ENCODE data around the gene BIN2.
"Not testable (repeated sequence)": the region's sequence is repeated elsewhere in the genome, so short reads cannot be mapped to it uniquely, and the experiment has no call there.

The BIN2 gene

DNA sequence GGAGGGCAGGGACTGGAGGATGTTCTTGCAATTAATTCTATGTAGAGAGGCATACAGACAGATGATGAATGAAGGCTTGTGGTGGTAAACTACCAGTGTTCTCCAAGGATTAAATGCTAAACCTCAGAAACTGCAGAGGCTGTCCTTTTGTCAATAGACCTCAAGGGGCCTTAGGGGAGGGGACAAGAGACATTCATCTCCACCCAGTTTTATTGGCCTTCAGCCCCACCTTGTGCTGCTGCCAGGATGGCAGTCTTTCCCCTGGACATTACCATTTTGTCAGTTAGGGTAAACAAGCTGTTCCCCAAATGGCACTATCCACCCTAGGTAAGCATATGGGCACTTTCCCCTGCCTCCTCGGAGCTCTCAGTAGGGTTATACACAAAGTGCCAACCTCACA is 48.9 kb downstream of the BIN2 start:
- H3K27me3 Mint-ChIP-seq: peaks cover 24% of the 10 kb centered on the region
- no peak overlapping the region for H3K27ac Mint-ChIP-seq
- intact Hi-C loops (cut with micrococcal nuclease): no loop called here
- no peaks in the 10 kb centered on the region for H3K9me3 Mint-ChIP-seq
- peaks cover 6% of the 10 kb centered on the region for H3K36me3 Mint-ChIP-seq (ENCODE audit: low read depth)
- H3K4me1 Mint-ChIP-seq (ENCODE audit: low read depth): peaks cover 11% of the 10 kb centered on the region
- H3K4me3 Mint-ChIP-seq: no peak overlapping the region

DNA sequence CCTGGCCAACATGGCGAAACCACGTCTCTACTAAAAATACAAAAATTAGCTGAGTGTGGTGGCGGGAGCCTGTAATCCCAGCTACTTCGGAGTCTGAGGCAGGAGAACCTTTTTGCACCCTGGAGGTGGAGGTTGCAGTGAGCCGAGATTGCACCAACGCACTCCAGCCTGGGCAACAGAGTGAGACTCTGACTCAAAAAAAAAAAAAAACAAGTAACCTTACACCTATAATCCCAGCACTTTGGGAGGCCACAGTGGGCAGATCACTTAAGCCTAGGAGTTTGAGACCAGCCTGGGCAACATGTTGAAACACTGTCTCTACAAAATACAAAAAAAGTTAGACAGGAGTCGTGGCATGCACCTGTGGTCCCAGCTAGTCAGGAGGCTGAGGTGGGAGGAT is 51.2 kb downstream of the BIN2 start:
- H3K27ac Mint-ChIP-seq; H3K9me3 Mint-ChIP-seq; H3K36me3 Mint-ChIP-seq (ENCODE audit: low read depth); intact Hi-C loops (cut with micrococcal nuclease); H3K4me3 Mint-ChIP-seq: not testable (repeated sequence)
- peaks cover 20% of the 10 kb centered on the region for H3K4me1 Mint-ChIP-seq (ENCODE audit: low read depth)
- peaks cover 39% of the 10 kb centered on the region for H3K27me3 Mint-ChIP-seq

GRCh38 chr12:51270951-51271518 is 52.9 kb downstream of the BIN2 start:
- Mint-ChIP-seq H3K9me3 (no peaks in the 10 kb centered on the region), H3K4me3 (peak overlapping the region; percentile 81), H3K4me1 (ENCODE audit: low read depth) (peaks cover 20% of the 10 kb centered on the region), H3K27ac (peak overlapping the region; percentile 74), H3K27me3 (peaks cover 45% of the 10 kb centered on the region), H3K36me3 (ENCODE audit: low read depth) (no peaks in the 10 kb centered on the region)
- intact Hi-C loops (cut with micrococcal nuclease): no loop called here

DNA sequence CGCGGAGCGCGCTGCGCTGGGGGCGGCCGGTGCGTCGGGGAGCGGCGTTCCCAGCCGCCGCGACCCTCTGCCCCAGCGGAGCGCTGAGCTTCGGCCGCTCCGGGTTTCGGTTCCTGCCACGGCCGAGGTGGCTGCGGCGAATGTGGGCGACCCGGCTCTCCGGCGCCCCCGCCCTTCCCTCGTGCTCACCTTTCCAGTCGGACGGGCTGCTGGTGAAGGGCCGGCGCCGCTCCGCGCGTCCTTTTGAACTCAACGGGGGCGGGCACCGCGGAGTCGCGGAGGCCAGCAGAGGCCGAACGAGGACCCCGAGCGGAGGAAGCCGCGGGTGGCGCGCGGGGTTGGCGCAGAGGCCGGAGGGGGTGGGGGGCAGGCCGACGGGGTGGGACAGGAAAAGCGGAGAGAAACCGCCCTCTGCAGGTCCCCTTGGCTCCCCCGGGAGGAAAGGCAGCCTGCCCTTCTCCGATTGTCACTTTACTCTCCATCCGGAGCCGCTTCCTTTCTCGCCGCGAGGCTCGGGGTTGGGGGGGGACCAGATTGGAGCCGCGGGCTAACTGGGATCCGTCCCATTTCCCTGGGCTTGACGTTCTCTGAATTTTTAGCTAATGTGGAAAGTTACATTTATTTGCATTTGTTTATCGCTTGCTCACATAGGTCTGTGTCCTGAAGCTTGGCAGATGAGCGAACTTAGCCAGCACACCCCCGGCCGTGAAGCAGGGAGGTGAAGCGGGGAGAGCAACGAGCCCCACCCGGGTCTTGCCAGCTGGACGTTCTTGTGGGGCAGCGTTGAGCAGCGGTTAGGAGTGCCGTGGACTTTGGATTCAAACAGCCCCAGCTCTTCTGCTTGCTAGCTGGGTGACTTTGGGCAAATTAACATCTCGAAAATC is 53.7 kb downstream of the BIN2 start, which contains the start of gene SMAGP:
Gene SMAGP (minus strand): TSS at position 349 of the 884 bp plus-strand sequence. CDS start 1,137 bp downstream, outside the sequence.
- peak within 1 kb of the TSS; percentile 81 for H3K4me3 Mint-ChIP-seq
- H3K36me3 Mint-ChIP-seq (ENCODE audit: low read depth): no peaks in the 10 kb centered on the region
- H3K27ac Mint-ChIP-seq: peak within 1 kb of the TSS; percentile 74
- intact Hi-C loops (cut with micrococcal nuclease): no loop called here
- peaks cover 20% of the 10 kb centered on the region for H3K4me1 Mint-ChIP-seq (ENCODE audit: low read depth)
- H3K9me3 Mint-ChIP-seq: no peaks in the 10 kb centered on the region
- H3K27me3 Mint-ChIP-seq: peaks cover 45% of the 10 kb centered on the region

- H3K4me3 Mint-ChIP-seq: peak overlapping the region; percentile 60
- peak overlapping the region; percentile 43 for H3K27ac Mint-ChIP-seq
- no peaks in the 10 kb centered on the region for H3K36me3 Mint-ChIP-seq (ENCODE audit: low read depth)
- no peaks in the 10 kb centered on the region for H3K9me3 Mint-ChIP-seq
- H3K4me1 Mint-ChIP-seq (ENCODE audit: low read depth): peaks cover 20% of the 10 kb centered on the region
- intact Hi-C loops (cut with micrococcal nuclease): loop anchor here (2.0 kb wide), 1 partner anchor 23 kb away; no protein-coding TSS in a partner anchor
- H3K27me3 Mint-ChIP-seq: peaks cover 45% of the 10 kb centered on the region
Measured at GRCh38 chr12:51269174-51270066, 54.6 kb downstream of the BIN2 start.

GRCh38 chr12:51265024-51265423 is 59.0 kb downstream of the BIN2 start:
- Mint-ChIP-seq H3K4me3 (no peak overlapping the region), H3K27me3 (peaks cover 23% of the 10 kb centered on the region), H3K4me1 (ENCODE audit: low read depth) (peaks cover 16% of the 10 kb centered on the region), H3K27ac (no peak overlapping the region), H3K36me3 (ENCODE audit: low read depth) (no peaks in the 10 kb centered on the region), H3K9me3 (no peaks in the 10 kb centered on the region)
- intact Hi-C loops (cut with micrococcal nuclease): no loop called here

- no peaks in the 10 kb centered on the region for H3K36me3 Mint-ChIP-seq (ENCODE audit: low read depth)
- H3K27me3 Mint-ChIP-seq: peaks cover 20% of the 10 kb centered on the region
- H3K27ac Mint-ChIP-seq: no peak overlapping the region
- no peak overlapping the region for H3K4me3 Mint-ChIP-seq
- intact Hi-C loops (cut with micrococcal nuclease): no loop called here
- no peaks in the 10 kb centered on the region for H3K9me3 Mint-ChIP-seq
- H3K4me1 Mint-ChIP-seq (ENCODE audit: low read depth): peaks cover 13% of the 10 kb centered on the region
Measured at GRCh38 chr12:51264297-51264696, 59.7 kb downstream of the BIN2 start.

DNA sequence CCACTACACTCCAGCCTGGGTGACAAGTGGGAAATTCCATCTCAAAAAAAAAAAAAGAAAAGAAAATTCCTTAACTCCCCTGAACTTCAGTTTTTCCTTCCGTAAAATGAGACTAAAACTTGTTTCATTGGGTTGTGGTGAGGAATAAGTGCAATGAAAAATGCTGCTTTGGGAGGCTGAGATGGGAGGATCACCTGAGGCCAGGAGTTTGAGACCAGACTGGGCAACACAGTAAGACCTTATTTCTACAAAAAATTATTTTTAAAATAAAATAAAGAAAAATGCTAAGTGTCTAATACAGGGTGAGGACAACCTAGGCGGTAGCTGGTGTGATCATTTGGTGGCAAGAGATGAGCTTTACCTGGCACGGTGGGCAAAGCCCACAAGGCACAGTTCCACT is 60.6 kb downstream of the BIN2 start:
- H3K27me3 Mint-ChIP-seq: peaks cover 11% of the 10 kb centered on the region
- no peak overlapping the region for H3K27ac Mint-ChIP-seq
- H3K4me1 Mint-ChIP-seq (ENCODE audit: low read depth): peaks cover 7% of the 10 kb centered on the region
- no peaks in the 10 kb centered on the region for H3K9me3 Mint-ChIP-seq
- no peaks in the 10 kb centered on the region for H3K36me3 Mint-ChIP-seq (ENCODE audit: low read depth)
- intact Hi-C loops (cut with micrococcal nuclease): loop anchor here (2.0 kb wide), 1 partner anchor 77 kb away; no protein-coding TSS in a partner anchor
- no peak overlapping the region for H3K4me3 Mint-ChIP-seq

- intact Hi-C loops (cut with micrococcal nuclease): loop anchor here (2.0 kb wide), 1 partner anchor 78 kb away; no protein-coding TSS in a partner anchor
Measured at GRCh38 chr12:51262758-51263177, 61.2 kb downstream of the BIN2 start.

DNA sequence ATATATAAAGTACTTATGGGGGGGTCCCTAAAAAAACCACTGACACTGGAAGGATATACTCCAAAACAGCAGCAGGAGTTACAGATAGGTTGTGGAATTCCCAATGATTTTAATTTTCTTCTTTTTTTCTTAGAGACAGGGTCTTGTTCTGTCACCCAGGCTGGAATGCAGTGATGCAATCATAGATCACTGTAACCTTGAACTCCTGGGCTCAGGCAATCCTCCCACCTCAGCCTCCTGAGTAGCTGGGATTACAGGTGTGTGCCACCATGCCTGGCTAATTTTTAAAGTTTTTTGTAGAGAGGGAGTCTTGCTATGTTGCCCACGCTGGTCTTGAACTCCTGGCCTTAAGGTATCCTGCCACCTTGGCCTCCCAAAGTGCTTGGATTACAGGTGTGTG is 64.4 kb downstream of the BIN2 start:
- H3K36me3 Mint-ChIP-seq (ENCODE audit: low read depth); H3K27ac Mint-ChIP-seq; H3K4me1 Mint-ChIP-seq (ENCODE audit: low read depth); intact Hi-C loops (cut with micrococcal nuclease); H3K4me3 Mint-ChIP-seq; H3K27me3 Mint-ChIP-seq; H3K9me3 Mint-ChIP-seq: not testable (repeated sequence)

More at GRCh38 chr12:51262758-51263177, 61.2 kb downstream of the BIN2 start:
- no peaks in the 10 kb centered on the region for H3K36me3 Mint-ChIP-seq (ENCODE audit: low read depth)
- H3K27me3 Mint-ChIP-seq: peaks cover 9% of the 10 kb centered on the region
- H3K27ac Mint-ChIP-seq: no peak overlapping the region
- no peaks in the 10 kb centered on the region for H3K9me3 Mint-ChIP-seq
- H3K4me1 Mint-ChIP-seq (ENCODE audit: low read depth): peaks cover 7% of the 10 kb centered on the region
- no peak overlapping the region for H3K4me3 Mint-ChIP-seq

DNA sequence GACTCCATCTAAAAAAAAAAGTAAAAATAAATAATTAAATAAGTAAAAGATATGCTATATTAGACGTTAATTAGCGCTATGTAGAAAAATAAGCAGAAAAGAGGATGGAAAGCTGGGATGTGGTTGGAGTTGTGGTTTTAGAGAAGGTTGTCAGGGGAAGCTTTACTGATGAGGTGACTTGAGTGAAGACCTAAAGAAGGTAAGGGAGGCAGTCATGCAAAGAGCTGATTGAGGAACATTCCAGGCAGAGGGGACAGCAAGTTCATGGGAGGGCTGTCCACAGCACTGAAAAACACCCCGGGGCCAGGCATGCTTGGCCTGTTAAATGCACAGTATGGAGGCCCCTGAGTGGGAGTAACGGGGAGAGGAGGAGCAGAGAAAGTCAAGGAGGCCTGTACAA is 69.4 kb downstream of the BIN2 start:
- H3K4me1 Mint-ChIP-seq (ENCODE audit: low read depth): peaks cover 17% of the 10 kb centered on the region
- H3K27ac Mint-ChIP-seq: peak overlapping the region; percentile 17
- peaks cover 9% of the 10 kb centered on the region for H3K27me3 Mint-ChIP-seq
- H3K4me3 Mint-ChIP-seq: no peak overlapping the region
- H3K36me3 Mint-ChIP-seq (ENCODE audit: low read depth): no peaks in the 10 kb centered on the region
- no peaks in the 10 kb centered on the region for H3K9me3 Mint-ChIP-seq
- intact Hi-C loops (cut with micrococcal nuclease): no loop called here

DNA sequence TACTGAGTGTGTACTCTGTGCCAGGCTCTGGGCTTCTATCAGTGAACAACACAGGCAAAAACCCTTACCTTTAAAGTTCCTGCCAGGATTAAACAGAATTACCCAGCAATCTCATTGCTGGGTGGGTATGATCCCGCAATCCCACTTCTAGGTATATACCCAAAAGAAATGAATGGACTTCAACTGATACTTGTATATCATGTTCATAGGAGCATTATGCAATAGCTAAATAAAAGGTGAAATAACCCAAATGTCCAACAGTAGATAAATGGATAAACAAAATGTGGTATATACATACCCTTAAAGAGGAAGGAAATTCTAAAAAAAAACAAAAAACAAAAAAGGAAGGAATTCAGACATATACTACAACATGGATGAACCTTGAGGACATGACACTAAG is 70.7 kb downstream of the BIN2 start:
- Mint-ChIP-seq H3K4me1 (ENCODE audit: low read depth) (peaks cover 20% of the 10 kb centered on the region), H3K9me3 (no peaks in the 10 kb centered on the region), H3K36me3 (ENCODE audit: low read depth) (peaks cover 4% of the 10 kb centered on the region), H3K27me3 (peaks cover 18% of the 10 kb centered on the region), H3K4me3 (no peak overlapping the region), H3K27ac (no peak overlapping the region)
- intact Hi-C loops (cut with micrococcal nuclease): no loop called here

DNA sequence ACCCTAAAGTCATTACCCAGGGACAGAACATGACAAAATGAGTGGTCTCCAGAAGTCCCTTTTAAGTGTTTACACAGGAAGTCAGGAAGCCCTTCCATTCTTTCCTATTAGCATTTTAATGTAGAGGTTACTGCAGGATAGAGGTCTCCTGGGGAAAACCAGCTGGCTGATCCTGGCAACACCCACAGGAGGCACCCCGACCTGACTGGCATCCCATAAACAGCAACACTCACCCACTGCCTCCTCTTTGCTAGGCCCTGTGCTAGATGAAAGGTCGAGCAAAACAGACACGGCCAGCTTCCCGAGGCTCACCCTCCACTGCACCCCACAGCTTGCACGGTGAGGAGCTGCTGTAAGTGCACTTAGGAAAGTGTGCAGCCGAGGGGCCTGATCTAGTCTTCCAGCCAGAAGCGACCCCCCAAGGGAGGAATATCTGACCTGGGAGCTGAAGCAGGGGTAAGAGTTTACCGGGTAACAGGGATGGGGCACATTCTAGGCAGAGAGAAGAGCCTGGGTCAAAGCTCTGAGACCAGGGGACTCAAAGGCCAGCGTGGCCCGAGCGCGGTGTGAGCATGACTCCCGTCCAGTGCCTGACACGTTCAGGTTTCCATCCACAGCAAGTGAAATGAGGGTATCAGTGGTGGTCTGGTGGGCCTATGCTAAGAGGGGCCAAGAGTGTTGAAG is 76.3 kb downstream of the BIN2 start:
- intact Hi-C loops (cut with micrococcal nuclease): loop anchor here (10.0 kb wide), 1 partner anchor 163 kb away; the partner anchor contains the start of gene CSRNP2
- peaks cover 39% of the 10 kb centered on the region for H3K36me3 Mint-ChIP-seq (ENCODE audit: low read depth)
- H3K4me3 Mint-ChIP-seq: no peak overlapping the region
- H3K27ac Mint-ChIP-seq: no peak overlapping the region
- H3K9me3 Mint-ChIP-seq: no peaks in the 10 kb centered on the region
- H3K4me1 Mint-ChIP-seq (ENCODE audit: low read depth): peaks cover 56% of the 10 kb centered on the region
- peaks cover 25% of the 10 kb centered on the region for H3K27me3 Mint-ChIP-seq

All from dendritic cell treated with granulocyte-macrophage colony-stimulating factor and Interleukin-4, amounts not matched to agents 40 ng/mL and 50 ng/mL, for 4 days (primary cell).